ENCODE measurements around the gene CD99L2. TPM values are rescaled to one million over a fixed set of nuclear protein-coding genes. Genes with fewer than 3 reads are reported as not detected.

The CD99L2 gene
- total and polyA plus RNA-seq, 10 of the 15 experiments (the other 5 are each of a cell fraction or from before 2014, with no cell fraction given): 1.1 to 22.9 (median 13.0) TPM

DNA sequence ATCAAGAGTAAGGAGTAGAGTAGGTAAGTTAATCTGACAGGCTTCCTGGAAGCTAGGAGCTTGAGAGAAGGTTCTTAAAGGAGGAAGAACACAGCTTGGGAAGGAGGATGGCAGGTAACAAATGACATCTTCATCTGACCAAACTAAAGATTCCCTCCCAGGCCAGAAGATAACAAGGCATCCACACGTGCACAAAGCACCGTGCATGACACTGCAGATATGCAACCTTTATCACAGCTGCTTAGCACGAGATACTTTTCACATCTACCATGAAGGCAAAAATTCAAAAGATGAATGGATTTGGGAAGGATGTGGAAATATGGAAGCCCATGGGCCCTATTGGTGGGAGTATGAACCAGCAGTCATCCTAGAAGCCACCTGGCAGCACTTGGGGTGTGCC lies 34.3 kb downstream of the CD99L2 start:
- Histone ChIP-seq H3K9ac (ENCODE audit: control insufficient read depth, insufficient read depth, low read length) (no peak overlapping the region), H3K36me3 (ENCODE audit: control insufficient read depth in 2 of 2, insufficient read depth in 2 of 2, low read length in 1 of 2) (no peaks in the 10 kb centered on the region), H3K79me2 (ENCODE audit: control insufficient read depth, insufficient read depth, low read length) (no peaks in the 10 kb centered on the region), H2AFZ (ENCODE audit: control insufficient read depth, low read depth, low read length) (no peak overlapping the region), H3K4me3 (no peak overlapping the region), H3K27ac (ENCODE audit: control insufficient read depth, insufficient read depth) (no peak overlapping the region), H3K4me1 (ENCODE audit: control insufficient read depth, insufficient read depth, low read length) (no peaks in the 10 kb centered on the region), H3K4me2 (ENCODE audit: control insufficient read depth, insufficient read depth) (no peak overlapping the region), H3K27me3 (replicated peaks in 1 of 2; ENCODE audit: control insufficient read depth in 2 of 2, insufficient read depth in 2 of 2, low read length in 1 of 2) (no peaks in the 10 kb centered on the region), H4K20me1 (ENCODE audit: control insufficient read depth, insufficient read depth) (no peaks in the 10 kb centered on the region), H3K9me3 (replicated peaks; ENCODE audit: control insufficient read depth, insufficient read depth, low read length) (no peaks in the 10 kb centered on the region)
- FAIRE-seq (no peak), ATAC-seq (no peak), DNase-seq (ENCODE audit: low read depth, low spot score) (no peak)
- WGBS (ENCODE audit: insufficient coverage, insufficient replicate concordance, low lambda C conversion rate, missing lambda C conversion rate): 48% methylated on average over 3 of the region's 3 CpGs
- TF ChIP-seq GABPA (IDR thresholded peaks at IDR 0.05; ENCODE audit: low read depth) (no peak), PAX8 (IDR thresholded peaks at IDR 0.05) (no peak), CEBPB (IDR thresholded peaks at IDR 0.05; ENCODE audit: borderline replicate concordance in 1 of 2, low read depth in 2 of 2, low read length in 2 of 2) (no peak), RAD21 (IDR thresholded peaks at IDR 0.05; ENCODE audit: insufficient read depth, low read depth, low read length) (no peak)
- intact Hi-C loops (cut with micrococcal nuclease; ENCODE audit: unreplicated experiment) (no loop called here), in situ Hi-C loops (cut with MboI) (no loop called here)
- ChIA-PET CTCF (no interaction called here), SMC1A (ENCODE audit: uncharacterized antibody, unreplicated experiment) (no interaction called here), RAD21 (ENCODE audit: unreplicated experiment) (no interaction called here), POLR2A (no interaction called here)
- no TSS peak for BruUV-seq (replicated peaks)

DNA sequence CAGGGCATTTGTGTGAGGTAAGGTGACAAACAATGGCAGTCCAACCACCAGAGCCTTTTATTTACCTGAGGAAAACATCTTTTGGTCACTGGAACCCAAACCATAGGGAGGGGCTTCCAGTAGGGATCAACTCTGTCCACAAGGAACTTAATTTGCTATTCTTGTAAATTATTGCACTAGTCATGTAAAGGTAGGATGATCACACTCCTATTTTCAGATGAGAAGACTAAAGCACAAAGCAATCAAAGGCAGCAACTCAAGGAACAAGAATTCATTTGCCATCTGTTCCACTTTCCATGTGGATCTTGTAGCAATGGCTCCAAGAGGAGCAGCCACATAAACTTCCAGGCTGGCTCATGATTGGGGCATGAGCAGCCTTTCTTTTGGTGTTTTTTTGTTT lies 35.3 kb downstream of the CD99L2 start:
- ChIA-PET CTCF (no interaction called here), POLR2A (no interaction called here), SMC1A (ENCODE audit: uncharacterized antibody, unreplicated experiment) (no interaction called here), RAD21 (ENCODE audit: unreplicated experiment) (no interaction called here)
- ATAC-seq (no peak), DNase-seq (ENCODE audit: low read depth, low spot score) (no peak), FAIRE-seq (no peak)
- BruUV-seq (replicated peaks): no TSS peak
- TF ChIP-seq CREB1 (IDR thresholded peaks at IDR 0.05; ENCODE audit: low read depth): no peak
- TF ChIP-seq KLF5 (IDR thresholded peaks at IDR 0.05; ENCODE audit: partially characterized antibody): no peak
- no peak overlapping the region for H3K27ac ChIP-seq (ENCODE audit: control insufficient read depth, insufficient read depth)
- no peaks in the 10 kb centered on the region for H4K20me1 ChIP-seq (ENCODE audit: control insufficient read depth, insufficient read depth)
- H3K79me2 ChIP-seq (ENCODE audit: control insufficient read depth, insufficient read depth, low read length): no peaks in the 10 kb centered on the region
- no peaks in the 10 kb centered on the region for H3K36me3 ChIP-seq (ENCODE audit: control insufficient read depth in 2 of 2, insufficient read depth in 2 of 2, low read length in 1 of 2)
- in situ Hi-C loops (cut with MboI): no loop called here
- H3K4me1 ChIP-seq (ENCODE audit: control insufficient read depth, insufficient read depth, low read length): no peaks in the 10 kb centered on the region
- no peak overlapping the region for H3K4me3 ChIP-seq
- no peaks in the 10 kb centered on the region for H3K27me3 ChIP-seq (replicated peaks in 1 of 2; ENCODE audit: control insufficient read depth in 2 of 2, insufficient read depth in 2 of 2, low read length in 1 of 2)
- intact Hi-C loops (cut with micrococcal nuclease; ENCODE audit: unreplicated experiment): no loop called here
- H3K9ac ChIP-seq (ENCODE audit: control insufficient read depth, insufficient read depth, low read length): no peak overlapping the region
- no peak overlapping the region for H3K4me2 ChIP-seq (ENCODE audit: control insufficient read depth, insufficient read depth)
- H2AFZ ChIP-seq (ENCODE audit: control insufficient read depth, low read depth, low read length): no peak overlapping the region
- no peaks in the 10 kb centered on the region for H3K9me3 ChIP-seq (replicated peaks; ENCODE audit: control insufficient read depth, insufficient read depth, low read length)

All from GM12878 (cell line).